ENCODE measurements around the gene MBNL2. TPM values are rescaled to one million over a fixed set of nuclear protein-coding genes. Genes with fewer than 3 reads are reported as not detected.

The MBNL2 gene
- total and polyA plus RNA-seq, 2 experiments from 2014 or later: 27.4 to 97.9 TPM

DNA sequence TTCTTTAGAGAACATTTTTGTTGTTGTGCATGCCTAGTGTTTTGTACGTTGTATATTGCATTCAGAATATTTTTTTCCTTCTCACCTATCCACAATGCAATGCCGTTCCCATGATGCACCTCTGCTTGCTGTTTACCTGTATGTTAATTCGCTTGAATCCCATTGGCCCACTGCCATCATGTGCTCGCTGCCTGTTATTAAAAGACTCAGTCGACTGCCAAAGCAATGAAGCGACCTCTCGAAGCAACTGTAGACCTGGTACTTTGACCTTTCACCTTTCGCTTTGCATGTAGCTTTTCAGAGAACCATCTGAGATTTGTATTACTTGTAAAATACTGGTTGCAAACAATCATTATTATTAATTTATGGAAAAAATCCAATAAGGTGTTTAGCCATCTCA lies 134.5 kb downstream of the MBNL2 start:
- Histone ChIP-seq H3K9me2 (replicated peaks; ENCODE audit: insufficient read depth) (no peaks in the 10 kb centered on the region), H3K27ac (no peak overlapping the region), H3K79me2 (no peaks in the 10 kb centered on the region), H3K9me3 (ENCODE audit: low read depth) (no peaks in the 10 kb centered on the region), H3K4me1 (ENCODE audit: insufficient read depth) (no peaks in the 10 kb centered on the region), H3K4me2 (no peak overlapping the region), H4K20me1 (ENCODE audit: insufficient read depth, poor library complexity, severe bottlenecking) (no peaks in the 10 kb centered on the region), H3K36me3 (replicated peaks; ENCODE audit: insufficient read depth, low read depth) (no peaks in the 10 kb centered on the region), H3K4me3 (no peak overlapping the region), H3K27me3 (no peaks in the 10 kb centered on the region), H2AFZ (no peak overlapping the region)
- TF ChIP-seq EZH2phosphoT487 (IDR thresholded peaks at IDR 0.05; ENCODE audit: low read depth, severe bottlenecking, unreplicated experiment) (no peak), EZH2 (IDR thresholded peaks at IDR 0.05; ENCODE audit: borderline replicate concordance) (no peak)
- TF ChIP-seq, protein P1, sequence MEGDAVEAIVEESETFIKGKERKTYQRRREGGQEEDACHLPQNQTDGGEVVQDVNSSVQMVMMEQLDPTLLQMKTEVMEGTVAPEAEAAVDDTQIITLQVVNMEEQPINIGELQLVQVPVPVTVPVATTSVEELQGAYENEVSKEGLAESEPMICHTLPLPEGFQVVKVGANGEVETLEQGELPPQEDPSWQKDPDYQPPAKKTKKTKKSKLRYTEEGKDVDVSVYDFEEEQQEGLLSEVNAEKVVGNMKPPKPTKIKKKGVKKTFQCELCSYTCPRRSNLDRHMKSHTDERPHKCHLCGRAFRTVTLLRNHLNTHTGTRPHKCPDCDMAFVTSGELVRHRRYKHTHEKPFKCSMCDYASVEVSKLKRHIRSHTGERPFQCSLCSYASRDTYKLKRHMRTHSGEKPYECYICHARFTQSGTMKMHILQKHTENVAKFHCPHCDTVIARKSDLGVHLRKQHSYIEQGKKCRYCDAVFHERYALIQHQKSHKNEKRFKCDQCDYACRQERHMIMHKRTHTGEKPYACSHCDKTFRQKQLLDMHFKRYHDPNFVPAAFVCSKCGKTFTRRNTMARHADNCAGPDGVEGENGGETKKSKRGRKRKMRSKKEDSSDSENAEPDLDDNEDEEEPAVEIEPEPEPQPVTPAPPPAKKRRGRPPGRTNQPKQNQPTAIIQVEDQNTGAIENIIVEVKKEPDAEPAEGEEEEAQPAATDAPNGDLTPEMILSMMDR (IDR thresholded peaks at IDR 0.05; ENCODE audit: poor library complexity): no peak
- no peak for DNase-seq (ENCODE audit: low spot score)
- WGBS (ENCODE audit: low lambda C conversion rate, missing lambda C conversion rate): 98% methylated on average over 8 of the region's 8 CpGs

DNA sequence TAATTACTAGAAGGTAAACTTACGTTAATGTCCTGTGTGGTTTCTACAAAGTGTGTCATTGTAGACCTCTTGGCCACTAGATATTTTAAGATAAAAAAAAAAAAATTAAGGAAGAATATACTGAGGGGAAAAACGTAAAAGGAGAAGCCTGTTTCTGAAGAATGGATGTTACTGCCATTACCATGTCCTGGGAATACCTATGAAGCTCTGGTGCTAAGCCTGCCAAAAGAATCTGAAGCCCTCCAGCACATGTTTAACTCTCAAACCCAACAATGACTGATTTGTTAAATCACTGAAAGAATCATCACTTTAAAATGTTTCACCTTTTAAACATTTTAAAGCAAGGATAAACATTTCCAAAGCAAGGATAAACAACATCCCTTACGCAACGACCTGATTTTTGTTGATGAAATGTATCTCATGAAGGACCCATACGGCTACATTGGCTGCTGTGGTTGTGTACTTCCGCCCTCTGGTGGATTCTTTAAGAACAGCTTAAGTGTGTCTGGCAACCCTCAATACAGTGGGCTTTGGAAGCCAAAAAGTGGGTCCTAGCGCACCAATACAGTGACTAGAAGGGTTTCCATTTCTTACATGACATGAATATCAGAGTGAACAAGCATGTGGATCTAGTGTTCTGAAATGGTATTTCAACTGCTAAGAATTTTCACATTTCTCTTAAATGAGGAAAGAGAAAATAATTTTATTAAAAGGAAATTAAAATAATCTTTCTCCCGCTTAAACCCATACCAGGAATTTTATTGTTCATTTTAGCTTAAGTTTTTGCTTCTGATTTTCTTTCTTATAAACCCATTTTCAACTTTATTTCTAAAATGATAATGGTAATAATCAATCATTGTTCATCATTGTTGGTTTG lies 137.3 kb downstream of the MBNL2 start:
- Histone ChIP-seq H4K20me1 (ENCODE audit: insufficient read depth, poor library complexity, severe bottlenecking) (no peaks in the 10 kb centered on the region), H3K27ac (no peak overlapping the region), H2AFZ (no peak overlapping the region), H3K36me3 (replicated peaks; ENCODE audit: insufficient read depth, low read depth) (no peaks in the 10 kb centered on the region), H3K4me3 (no peak overlapping the region), H3K79me2 (no peaks in the 10 kb centered on the region), H3K4me2 (no peak overlapping the region), H3K27me3 (no peaks in the 10 kb centered on the region), H3K9me2 (replicated peaks; ENCODE audit: insufficient read depth) (no peaks in the 10 kb centered on the region), H3K4me1 (ENCODE audit: insufficient read depth) (no peaks in the 10 kb centered on the region), H3K9me3 (ENCODE audit: low read depth) (no peaks in the 10 kb centered on the region)
- WGBS (ENCODE audit: low lambda C conversion rate, missing lambda C conversion rate): 43% methylated on average over 8 of the region's 8 CpGs
- TF ChIP-seq EZH2phosphoT487 (IDR thresholded peaks at IDR 0.05; ENCODE audit: low read depth, severe bottlenecking, unreplicated experiment): no peak
- no peak for TF ChIP-seq EZH2 (IDR thresholded peaks at IDR 0.05; ENCODE audit: borderline replicate concordance)
- TF ChIP-seq, protein P1 (IDR thresholded peaks at IDR 0.05; ENCODE audit: poor library complexity): peak; percentile 93
- peak; percentile 85 for DNase-seq (ENCODE audit: low spot score)

DNA sequence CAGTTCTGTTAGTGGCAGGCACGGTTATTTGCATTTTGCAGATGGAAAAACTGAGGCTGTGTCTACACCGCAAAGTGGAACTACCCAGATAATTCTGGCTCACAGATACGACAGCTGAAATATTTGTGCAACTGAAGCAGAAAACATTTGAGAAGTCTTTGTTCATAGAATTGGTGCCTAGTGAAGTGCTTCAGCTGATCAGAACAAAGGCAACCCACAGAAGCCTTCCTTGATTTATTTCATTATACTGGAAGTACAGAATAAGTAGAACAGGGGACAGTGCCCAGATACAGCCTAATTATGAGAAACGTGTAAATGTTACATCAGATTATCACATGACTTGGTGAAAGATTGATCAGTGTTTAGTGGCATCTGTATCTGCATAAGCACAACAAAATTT lies 138.5 kb downstream of the MBNL2 start:
- TF ChIP-seq EZH2 (IDR thresholded peaks at IDR 0.05; ENCODE audit: borderline replicate concordance) (no peak), EZH2phosphoT487 (IDR thresholded peaks at IDR 0.05; ENCODE audit: low read depth, severe bottlenecking, unreplicated experiment) (no peak)
- TF ChIP-seq, protein P1 (IDR thresholded peaks at IDR 0.05; ENCODE audit: poor library complexity): no peak
- no peak overlapping the region for H2AFZ ChIP-seq
- H3K4me1 ChIP-seq (ENCODE audit: insufficient read depth): no peaks in the 10 kb centered on the region
- no peak for DNase-seq (ENCODE audit: low spot score)
- no peaks in the 10 kb centered on the region for H3K9me2 ChIP-seq (replicated peaks; ENCODE audit: insufficient read depth)
- H3K79me2 ChIP-seq: no peaks in the 10 kb centered on the region
- H3K9me3 ChIP-seq (ENCODE audit: low read depth): no peaks in the 10 kb centered on the region
- WGBS (ENCODE audit: low lambda C conversion rate, missing lambda C conversion rate): 97% methylated on average over 4 of the region's 4 CpGs
- no peaks in the 10 kb centered on the region for H3K36me3 ChIP-seq (replicated peaks; ENCODE audit: insufficient read depth, low read depth)
- H4K20me1 ChIP-seq (ENCODE audit: insufficient read depth, poor library complexity, severe bottlenecking): no peaks in the 10 kb centered on the region
- H3K27me3 ChIP-seq: no peaks in the 10 kb centered on the region
- no peak overlapping the region for H3K4me3 ChIP-seq
- no peak overlapping the region for H3K27ac ChIP-seq
- H3K4me2 ChIP-seq: no peak overlapping the region
